GM21360 (cell line): ENCODE measurements around the gene ITGA11.

Source experiments
- ATAC-seq: cut with Tn5 transposase; IDR thresholded peaks from one replicate; pipeline ENCODE4 v1.9.1; 2021; ENCODE audit warnings: mild to moderate bottlenecking, moderate library complexity; ENCODE audit not compliant: unreplicated experiment

ITGA11 gene

DNA sequence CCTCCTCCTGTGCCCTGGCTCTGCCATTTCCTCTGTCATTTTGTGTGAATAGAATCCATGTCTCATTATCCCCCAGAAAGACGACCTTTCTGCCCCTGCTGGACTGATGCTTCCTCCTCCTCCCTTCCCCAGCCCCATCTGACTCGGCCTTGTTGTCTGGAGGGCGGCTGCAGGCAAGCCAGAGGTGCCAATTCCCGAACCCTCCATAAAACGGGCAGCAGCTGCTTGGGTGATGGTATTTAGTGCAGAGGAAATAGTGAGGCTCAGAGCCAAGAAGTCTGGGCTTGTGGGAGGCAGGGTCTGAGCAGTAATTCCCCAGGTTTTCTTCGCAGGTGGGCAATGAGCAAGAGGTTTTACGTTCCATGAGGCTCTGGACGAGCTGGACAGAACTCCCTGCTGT lies 71.2 kb downstream of the ITGA11 start:
- no peak for ATAC-seq

DNA sequence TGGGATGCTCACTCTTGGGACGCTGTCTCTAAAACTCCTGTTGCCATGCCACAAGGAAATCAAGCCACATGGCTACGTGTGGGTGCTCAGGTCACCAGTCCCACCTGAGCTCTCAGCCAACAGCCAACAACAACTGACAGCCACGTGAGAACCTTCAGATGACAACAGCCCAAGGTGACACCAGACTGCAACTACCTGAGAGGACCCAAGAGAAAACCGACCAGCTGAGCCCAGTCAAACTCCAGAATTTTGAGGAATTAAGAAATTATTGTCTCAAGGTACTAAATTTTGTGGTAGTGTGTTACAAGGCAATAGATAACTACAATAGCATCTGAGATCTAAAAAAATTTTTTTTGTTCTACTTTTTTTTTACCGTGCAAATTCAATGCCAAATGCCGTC lies 75.2 kb downstream of the ITGA11 start:
- ATAC-seq, result no peak

DNA sequence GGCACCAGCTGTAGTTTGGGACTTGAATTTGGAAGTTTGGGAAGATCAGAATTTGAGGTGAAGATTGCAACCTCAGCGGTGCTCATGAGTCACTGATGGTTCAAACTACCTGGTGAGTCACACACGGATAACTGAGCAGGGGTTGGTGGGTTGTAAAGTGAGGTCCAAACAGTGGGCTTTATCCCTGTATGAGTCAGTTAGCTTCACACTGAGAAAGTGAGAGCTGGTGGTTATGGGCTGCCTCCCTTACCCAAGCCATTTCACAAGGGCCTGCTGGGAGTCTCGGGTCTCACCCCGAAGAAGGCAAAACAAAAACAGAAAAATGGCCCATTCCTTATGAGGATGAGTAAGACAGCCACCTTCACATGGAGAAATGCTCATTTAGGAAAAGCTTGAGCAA lies 77.0 kb downstream of the ITGA11 start:
- no peak for ATAC-seq

DNA sequence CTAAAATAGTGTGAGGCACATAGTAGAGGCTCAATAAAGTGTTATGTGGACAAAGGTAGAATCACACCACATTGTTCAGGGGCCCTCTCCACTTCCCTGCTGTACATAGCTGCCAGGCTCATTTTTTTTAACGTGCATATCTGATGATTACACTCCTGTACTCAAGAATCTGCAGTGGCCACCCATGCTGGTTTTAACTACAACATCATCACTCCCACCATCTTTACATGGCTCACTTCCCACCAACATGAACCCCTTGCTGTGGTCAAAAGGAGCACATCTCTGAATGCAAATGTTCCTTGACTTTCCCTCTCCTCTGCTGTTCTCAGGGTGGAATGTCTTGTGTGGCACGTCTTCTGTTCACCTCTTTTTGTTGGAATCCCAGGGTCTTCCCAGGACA lies 77.7 kb downstream of the ITGA11 start:
- ATAC-seq, result no peak

DNA sequence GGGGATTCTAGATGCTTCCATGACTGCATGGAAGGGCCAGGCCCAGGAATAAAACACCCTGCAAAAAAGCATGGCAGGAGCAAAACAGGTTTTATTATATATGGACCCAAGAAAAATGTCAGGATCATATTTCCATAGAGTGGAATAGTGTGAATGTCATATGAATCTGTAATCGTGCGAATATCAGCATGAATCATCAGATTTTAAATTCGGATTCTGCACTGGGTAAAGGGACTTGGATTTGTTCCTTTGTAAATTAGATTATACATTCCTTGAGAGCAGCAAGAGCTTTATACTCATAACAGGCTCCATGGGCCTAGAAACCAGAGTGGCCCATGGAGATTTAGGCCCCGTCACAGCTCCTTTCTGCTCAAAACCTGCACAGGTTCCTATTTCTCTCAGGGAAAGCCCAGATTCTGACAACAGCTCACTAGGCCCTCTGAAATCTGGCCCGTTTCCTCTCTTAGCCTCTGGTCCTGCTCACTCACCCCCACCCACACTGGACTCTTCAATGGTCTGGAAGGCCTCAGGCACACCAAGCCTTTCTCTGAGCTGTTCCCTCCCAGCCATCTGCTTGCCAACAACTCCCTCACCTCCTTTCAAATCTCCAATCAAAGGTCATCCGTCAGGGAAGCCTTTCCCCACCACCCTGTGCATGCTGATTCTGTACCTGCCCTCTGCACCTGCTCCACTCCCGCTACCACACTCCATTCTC lies 78.4 kb downstream of the ITGA11 start:
- ATAC-seq, result no peak

DNA sequence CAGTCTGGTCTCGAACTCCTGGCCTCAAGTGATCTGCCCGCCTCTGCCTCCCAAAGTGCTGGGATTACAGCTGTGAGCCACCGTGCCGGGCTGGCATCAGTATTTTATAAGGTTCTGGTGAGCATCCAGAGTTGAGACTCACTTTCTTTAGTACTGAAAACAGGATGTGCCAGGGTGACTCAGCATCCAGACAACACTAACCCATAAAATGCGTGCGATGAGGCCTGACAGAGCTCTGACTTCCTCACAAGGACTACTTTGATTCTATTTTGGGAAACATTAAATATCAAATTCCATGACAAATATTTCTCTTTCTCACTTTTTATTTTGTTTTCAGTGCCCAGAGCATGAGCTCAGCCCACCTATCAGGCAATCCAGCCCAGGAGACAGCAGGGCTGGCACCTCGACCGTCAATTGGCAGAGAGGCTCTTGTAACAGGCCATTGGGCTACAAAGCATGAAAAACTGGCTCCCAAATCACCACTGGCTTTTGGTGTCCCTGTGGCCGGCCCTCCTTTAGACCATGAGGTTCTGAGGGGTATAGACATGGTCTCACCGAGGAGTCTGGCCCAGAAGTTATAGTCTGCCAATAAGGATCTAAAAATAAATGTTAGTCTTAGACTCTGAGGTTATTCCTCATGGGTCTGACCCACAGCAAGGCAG lies 79.4 kb downstream of the ITGA11 start:
- ATAC-seq, result no peak

DNA sequence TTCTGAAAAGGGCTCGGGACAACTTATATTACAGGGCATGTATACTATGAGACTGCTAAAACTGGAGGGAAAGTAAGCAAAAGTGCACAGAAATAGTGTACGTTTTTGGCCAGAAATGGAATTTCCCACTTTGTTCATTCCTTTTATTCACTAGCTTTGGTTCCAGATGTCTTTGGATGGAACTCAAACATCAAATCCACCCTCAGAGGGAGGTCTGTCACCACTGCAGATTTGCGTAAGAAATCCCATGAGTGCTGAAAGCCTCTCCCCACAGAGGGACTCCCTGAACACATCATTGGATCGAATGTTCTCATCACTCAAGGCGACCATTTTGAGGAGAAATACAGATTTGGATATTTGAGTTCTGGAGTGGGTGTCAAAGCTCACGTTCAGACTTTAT lies 82.8 kb downstream of the ITGA11 start:
- ATAC-seq, result no peak

DNA sequence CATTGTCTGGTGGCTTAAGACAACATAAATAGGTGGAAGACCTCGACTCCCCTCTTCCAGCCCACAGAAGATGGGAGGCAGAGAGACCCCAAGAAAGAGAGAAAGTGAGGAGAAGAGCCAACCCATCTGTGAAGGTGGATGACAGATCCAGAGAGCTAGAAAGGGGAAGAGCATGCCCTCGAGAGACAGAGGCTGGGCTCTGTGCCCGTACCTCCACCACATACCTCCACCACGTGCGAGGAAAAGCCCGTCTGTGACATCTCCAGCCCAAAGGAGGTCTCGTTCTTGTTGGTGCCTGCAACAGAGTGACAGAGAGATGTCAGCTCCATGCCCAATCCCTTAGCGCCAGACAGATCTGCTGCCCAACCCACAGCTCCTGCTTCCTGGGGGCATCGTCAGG lies 83.4 kb downstream of the ITGA11 start:
- ATAC-seq, result no peak

DNA sequence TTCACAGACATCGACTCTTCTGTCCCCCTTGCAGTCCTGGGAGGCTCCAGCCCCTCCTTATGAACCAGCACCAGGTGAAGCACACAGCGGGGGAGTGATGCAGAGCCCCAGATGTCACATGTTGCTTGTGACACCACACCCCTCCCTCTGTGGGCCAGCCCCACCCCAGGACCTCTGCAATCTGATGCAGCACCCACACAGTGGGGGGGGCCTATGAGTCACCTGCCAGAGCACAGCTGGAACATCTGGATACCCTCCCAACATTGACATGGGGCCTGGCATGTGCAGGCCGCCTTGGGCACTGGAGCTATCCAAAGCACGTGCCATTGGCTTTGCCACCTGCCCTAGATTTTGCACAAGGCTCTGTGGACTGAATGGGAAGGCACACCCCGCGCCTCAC lies 83.9 kb downstream of the ITGA11 start:
- ATAC-seq, result no peak

DNA sequence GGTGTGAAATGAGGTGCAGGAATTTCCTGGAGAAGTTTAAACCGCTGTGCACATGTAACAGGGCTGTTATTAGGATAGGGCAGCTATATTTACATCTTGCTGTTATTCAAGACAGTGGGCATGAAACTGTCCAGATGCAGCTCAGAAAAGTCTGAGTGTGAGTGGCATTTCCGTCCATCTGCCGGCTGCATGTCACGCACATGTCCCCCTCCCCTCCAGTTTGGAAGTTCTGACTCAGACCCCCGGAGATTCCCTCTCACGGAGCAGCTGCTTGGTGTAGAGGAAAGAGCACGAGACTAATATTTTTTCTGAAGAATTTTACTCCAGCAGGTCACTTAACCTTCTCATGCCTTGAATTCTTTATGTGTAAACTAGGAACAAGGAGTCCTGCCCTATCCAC lies 84.6 kb downstream of the ITGA11 start:
- ATAC-seq, result no peak

DNA sequence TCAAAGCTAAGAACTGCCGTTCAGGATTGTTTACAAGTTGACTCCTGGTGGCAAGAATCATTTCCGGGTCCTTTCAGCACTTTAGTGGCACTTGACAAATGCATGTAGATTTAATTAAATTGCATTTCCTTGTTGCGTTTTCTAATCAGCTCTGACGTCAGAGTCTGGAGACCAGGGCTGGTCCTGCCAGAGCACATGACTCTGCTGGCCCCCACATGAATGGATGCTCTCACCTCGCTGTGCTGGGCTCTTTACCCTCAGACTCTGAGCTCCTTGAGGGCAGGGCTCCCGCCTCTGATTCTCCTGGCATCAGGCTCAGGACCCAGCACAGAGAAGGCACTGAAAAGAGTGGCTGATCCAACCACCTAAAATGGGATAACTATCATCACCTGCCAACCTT lies 85.0 kb downstream of the ITGA11 start:
- ATAC-seq, result no peak

DNA sequence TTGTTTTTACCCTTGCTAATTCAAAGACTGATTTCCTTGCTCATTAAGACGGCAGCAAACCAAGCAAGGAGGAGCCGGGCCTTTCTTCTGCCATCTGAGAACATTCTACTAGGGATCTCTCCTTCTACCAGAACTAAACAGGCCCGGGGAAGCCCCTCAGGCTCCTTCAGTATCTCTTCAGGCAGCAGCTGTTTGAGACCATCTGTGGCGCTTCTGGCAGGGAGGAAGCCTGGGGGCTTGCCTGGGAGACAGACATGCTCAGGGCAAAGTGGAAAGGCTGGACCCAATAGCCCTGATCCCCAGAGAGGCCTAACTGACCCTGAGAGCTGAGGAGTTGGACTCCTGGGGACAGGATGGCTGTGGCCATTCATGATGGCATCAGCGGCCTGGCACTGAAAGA lies 86.5 kb downstream of the ITGA11 start:
- no peak for ATAC-seq

DNA sequence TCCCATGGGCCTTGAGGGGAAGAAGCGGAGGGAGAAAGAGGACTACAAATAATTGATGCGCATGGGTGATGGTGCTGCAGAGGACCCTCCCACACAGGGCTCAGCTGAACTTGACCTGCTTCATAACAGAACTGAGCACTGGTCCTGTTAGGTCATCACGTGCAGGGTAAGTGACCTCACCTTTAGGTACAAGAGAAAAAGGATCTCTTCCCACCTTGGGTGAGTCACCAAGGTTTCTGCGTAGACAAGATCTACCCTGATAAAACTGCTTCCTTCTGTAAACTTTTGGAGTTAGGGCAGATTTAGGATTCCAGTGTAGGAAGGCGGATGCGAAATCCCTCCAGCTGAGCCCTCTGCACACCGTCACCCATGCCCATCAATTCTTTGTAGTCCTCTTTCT lies 87.4 kb downstream of the ITGA11 start:
- ATAC-seq, result no peak

DNA sequence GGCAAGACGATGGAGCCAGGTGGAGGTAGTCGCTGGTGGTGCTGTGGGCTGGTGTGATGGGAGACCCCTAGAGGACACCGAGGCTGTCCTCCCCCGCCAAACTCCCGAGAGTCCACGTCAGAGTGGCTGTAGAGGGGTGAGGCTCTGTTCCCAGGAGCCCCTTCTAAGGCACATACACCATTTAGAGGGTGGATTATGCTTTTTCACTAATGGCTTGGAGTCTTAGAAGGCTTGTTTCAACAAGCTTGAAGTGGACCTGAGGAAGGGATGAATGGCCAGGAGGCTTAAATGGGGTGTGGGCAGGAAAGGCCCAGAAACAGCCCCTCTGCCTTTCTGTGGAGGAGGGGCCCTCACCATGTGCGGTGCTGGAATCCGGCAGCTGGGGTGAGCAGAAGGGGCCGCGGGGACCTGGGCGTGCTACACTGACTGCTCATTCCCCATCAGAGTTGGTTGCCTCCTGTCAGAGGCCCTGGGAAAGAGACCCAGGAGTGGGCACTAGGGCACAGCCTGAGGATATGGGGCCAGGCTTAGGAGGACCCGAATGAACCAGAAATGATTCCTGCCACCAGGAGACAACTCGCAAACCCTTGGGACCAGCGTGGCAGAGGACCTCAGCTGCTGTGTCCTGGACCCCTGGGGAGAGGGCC lies 88.3 kb downstream of the ITGA11 start:
- no peak for ATAC-seq

DNA sequence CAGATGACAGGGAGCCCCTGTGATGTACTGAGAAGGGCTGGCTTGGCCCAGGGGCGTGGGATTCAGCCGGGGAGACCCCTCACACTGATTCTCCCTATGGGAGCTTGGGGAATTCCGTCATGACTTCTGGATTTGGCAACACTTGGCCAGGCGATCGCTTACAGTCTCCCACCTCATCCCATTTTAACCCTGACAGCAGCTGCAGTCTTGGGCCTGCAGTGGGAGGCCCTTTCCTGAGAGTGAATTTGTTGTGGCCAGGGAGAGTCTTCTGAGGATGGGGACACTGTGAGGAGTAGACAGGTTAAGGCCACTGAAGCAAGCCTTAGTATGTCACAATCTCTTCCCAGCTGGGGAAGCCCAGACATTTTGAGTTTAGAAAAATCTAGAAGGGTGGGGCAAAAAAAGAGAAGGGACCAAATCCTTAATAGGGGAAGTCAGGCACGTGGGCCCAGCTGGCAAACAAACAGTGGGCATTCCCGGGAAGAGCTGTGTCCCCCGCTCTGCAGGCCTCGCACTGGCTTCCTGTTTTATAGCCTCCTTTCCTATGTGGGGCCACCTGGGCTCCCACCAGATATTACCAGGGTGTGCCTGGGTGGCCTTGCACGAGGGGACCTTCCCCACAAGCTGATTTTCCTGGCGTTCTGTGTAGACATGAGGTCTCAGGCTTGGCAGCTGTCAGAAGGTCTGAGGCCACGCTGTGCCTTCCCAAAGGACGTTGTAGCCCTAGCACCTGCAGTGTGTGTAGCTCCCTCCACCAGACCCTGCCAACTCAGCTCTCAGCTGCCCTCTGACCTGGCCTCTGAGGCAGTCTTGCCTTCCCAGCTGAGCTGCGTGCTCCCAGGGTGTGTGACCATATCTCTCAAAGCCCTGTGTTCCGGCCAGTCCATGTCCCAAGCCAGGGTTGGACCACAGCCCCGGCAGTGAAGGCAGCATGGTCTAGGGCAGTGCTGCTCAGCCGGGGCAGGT lies 89.9 kb downstream of the ITGA11 start:
- ATAC-seq, result no peak

DNA sequence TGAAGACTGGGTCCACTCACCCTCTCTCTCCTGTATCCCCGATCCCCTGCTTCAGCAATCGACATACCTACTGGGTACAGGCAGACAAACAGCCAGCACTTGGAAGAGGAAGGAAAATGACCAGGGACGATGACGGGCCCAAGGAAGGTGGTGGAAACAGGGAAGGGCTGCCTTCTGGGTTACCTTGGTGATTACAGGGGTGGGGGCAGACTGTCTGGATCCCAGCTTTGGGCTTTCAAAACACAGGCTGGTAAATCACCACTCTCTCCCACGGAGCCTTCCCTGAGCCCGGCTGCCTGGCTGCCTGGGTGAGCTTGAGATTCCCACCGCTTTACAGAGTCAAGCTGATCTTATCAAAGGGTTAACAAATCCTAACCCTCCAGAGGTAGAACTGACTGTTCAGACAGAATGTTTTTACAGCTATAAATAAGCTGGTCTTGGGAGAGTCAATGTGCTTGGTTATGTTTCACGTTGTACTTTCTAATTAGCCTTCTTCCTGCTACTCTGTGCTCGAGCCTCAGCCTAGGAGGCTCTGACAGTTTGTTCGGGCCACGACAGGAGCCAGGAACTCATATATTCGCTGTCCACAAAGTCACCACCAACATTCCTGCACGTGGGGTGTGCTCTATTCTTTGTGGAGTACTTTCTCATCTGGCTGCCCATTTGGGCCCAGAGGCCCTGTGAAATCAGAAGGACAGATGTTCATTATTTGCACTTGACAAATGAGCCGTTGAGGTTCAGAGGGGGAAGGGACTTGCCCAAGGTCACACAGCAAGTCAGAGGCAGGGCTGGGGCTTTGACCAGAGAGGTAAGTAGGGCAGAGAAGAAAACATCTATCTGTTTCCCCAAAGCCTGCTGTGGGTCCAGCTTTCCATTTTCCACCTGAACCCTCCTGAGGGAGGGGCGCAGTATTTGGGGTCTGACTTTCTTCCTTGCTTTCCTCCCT lies 91.0 kb downstream of the ITGA11 start:
- no peak for ATAC-seq

DNA sequence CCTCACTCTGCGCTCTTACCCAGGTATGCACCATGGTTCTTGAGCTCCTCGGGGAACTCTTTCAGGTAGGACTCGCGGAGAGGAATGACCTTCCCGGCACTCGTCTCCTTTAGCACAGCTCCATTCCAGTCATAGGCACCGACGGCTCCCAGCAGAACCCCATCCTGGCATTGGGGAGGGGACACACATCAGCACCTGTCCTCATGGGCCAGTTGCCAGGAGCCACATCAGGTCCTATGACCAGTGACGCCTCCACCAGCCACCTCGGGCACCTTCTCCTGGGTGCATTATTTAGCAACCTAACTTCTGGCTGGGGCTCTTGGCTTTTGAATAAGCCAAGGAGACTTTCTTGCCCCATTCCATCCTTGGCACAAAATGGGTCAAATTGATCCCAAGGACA lies 92.5 kb downstream of the ITGA11 start:
- ATAC-seq, result no peak

DNA sequence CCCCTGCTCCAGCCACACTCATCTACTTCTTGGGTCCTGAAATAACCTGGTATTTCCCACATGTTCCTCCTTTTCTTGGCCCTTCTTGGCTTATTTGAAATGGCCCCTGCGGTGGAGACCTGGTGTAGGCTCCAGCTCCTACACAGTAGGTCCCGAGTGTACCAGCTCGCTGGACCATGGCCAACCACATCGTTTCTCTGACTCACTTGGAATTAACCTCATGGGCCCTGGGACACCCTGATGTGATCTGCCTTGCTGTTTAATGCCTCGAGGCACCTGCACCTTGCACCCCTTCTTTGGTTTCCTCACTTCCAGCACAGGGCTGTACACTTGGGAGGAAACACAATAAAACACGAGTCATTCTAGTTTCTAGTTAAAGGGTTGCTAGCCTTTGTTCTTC lies 94.1 kb downstream of the ITGA11 start:
- no peak for ATAC-seq

DNA sequence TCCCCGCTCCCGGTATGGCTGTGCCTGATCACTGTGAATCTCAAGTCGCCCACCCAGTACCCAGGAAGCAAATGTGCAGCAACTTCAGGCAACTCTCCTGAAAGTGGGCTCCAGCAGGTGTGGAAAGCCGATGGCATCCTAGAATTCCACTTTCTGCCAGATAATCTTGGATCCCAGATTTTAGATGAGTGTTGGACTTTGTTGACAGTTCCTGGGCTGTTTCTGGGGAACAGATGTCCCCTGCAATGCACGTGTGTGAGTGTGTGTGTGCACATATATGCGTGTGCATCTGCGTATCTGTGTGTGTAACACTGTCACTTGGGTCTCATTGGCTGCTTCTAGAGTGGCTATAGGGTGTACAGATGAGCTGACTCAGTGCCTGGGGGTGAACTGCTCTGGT lies 95.4 kb downstream of the ITGA11 start:
- no peak for ATAC-seq

DNA sequence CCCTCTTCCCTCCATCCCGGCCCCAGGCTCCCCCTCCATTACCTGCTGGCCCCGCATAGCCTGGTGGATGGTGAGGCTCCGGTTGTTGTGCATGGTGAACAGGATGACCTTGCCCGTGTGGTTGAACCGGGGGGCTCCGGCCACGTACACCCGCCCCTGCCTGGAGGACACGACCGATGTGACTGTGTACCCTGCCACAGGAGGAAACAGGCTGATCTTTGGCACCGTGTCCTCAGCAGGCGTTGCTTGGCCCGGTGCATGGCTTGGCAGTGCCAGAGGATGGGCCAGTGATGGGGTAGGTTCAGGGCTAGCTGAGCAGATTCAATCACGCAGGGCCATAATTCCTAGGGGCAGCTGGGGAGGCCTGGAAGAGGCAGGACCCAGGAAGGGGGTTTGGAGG lies 96.3 kb downstream of the ITGA11 start:
- ATAC-seq, result no peak
